Neural progenitor cell (in vitro differentiated cells): Measurements from ENCODE around the gene TRIM36. TPM values are rescaled to one million over a fixed set of nuclear protein-coding genes. Genes with fewer than 3 reads are reported as not detected.
A peak's percentile ranks its signal among the peaks of the same experiment; 100 is the strongest.

ENCODE experiments used
- DNase-seq: peaks from one replicate; pipeline ENCODE4 v3.0.0-alpha.2; 2016; ENCODE audit warnings: low spot score
- H2AFZ ChIP-seq: fragments of 200-600 bp; sonication (generic); replicated peaks from 2 replicates; pipeline ENCODE4 v1.6.1; 2016; ENCODE audit warnings: antibody characterized with exemption
- H3F3A ChIP-seq: fragments of 200-600 bp; sonication (generic); 2 replicates; pipeline ENCODE4 v1.6.1; 2016; ENCODE audit warnings: antibody characterized with exemption, low read depth
- H3K27ac ChIP-seq: fragments of 200-600 bp; sonication (generic); 2 replicates; pipeline ENCODE4 v1.5.1; 2016; ENCODE audit warnings: mild to moderate bottlenecking
- H3K27me3 ChIP-seq: fragments of 200-600 bp; sonication (generic); 2 replicates; pipeline ENCODE4 v1.6.1; 2016; ENCODE audit warnings: mild to moderate bottlenecking, moderate library complexity
- H3K36me3 ChIP-seq: fragments of 200-600 bp; sonication (generic); 2 replicates; pipeline ENCODE4 v1.5.1; 2016
- H3K4me1 ChIP-seq: fragments of 200-600 bp; sonication (generic); 2 replicates; pipeline ENCODE4 v1.6.1; 2016; ENCODE audit warnings: mixed run types
- H3K4me2 ChIP-seq: fragments of 200-600 bp; sonication (generic); 2 replicates; pipeline ENCODE4 v1.6.1; 2016
- H3K4me3 ChIP-seq: fragments of 200-600 bp; sonication (generic); 2 replicates; pipeline ENCODE4 v1.5.1; 2016
- H3K79me2 ChIP-seq: fragments of 200-600 bp; sonication (generic); 2 replicates; pipeline ENCODE4 v1.6.1; 2016; ENCODE audit warnings: low read depth
- H3K9ac ChIP-seq: fragments of 200-600 bp; sonication (generic); 2 replicates; pipeline ENCODE4 v1.6.1; 2016
- H3K9me3 ChIP-seq: fragments of 200-600 bp; sonication (generic); 2 replicates; pipeline ENCODE4 v1.5.1; 2016; ENCODE audit warnings: low read depth
- H4K20me1 ChIP-seq: fragments of 200-600 bp; sonication (generic); 2 replicates; pipeline ENCODE4 v1.6.1; 2016; ENCODE audit warnings: low read depth
- H3K27ac Mint-ChIP-seq: 3 replicates; pipeline ENCODE4 v1.8.0; 2021; ENCODE audit warnings: mixed read lengths
- H3K27me3 Mint-ChIP-seq: 2 replicates; pipeline ENCODE4 v1.8.0; 2022; ENCODE audit warnings: low read depth, mild to moderate bottlenecking, inconsistent platforms, moderate library complexity, mixed read lengths; ENCODE audit not compliant: insufficient read depth
- H3K36me3 Mint-ChIP-seq: 3 replicates; pipeline ENCODE4 v1.8.0; 2021; ENCODE audit warnings: mixed read lengths
- H3K4me1 Mint-ChIP-seq: 3 replicates; pipeline ENCODE4 v1.8.0; 2021; ENCODE audit warnings: mixed read lengths
- H3K4me3 Mint-ChIP-seq: 3 replicates; pipeline ENCODE4 v1.8.0; 2021; ENCODE audit warnings: mild to moderate bottlenecking, moderate library complexity, mixed read lengths
- H3K9me3 Mint-ChIP-seq: 3 replicates; pipeline ENCODE4 v1.8.0; 2020; ENCODE audit warnings: mixed read lengths
- EZH2 ChIP-seq: fragments of 200-600 bp; sonication (generic); IDR thresholded peaks from 2 replicates; pipeline ENCODE4 v1.6.1; 2017; ENCODE audit warnings: antibody characterized with exemption, mild to moderate bottlenecking, moderate library complexity
- EZH2phosphoT487 ChIP-seq: fragments of 200-600 bp; sonication (generic); IDR thresholded peaks from 2 replicates; pipeline ENCODE4 v1.6.1; 2017; ENCODE audit warnings: antibody characterized with exemption
- total RNA-seq: library from RNA; depleted of rRNA; stranded (reverse); fragments of >200 nt; gene quantifications from 2 replicates; pipeline ENCODE4 v1.2.3, GENCODE V29; 2015; ENCODE audit warnings: low replicate concordance
- TF ChIP-seq, protein P1 (sequence below): fragments of 200-600 bp; sonication (generic); IDR thresholded peaks from 2 replicates; pipeline ENCODE4 v1.5.1; 2017; ENCODE audit warnings: antibody characterized with exemption, mild to moderate bottlenecking

Gene TRIM36
- total RNA-seq, 1 donor from 2014 or later: 42.6 TPM

GRCh38 chr5:115116001-115116400, 53.7 kb downstream of the TRIM36 start:
- Mint-ChIP-seq H3K9me3 (peaks cover 10% of the 10 kb centered on the region), H3K4me3 (no peak overlapping the region), H3K4me1 (no peaks in the 10 kb centered on the region), H3K27ac (no peak overlapping the region), H3K36me3 (no peaks in the 10 kb centered on the region), H3K27me3 (peaks cover 3% of the 10 kb centered on the region)
- Histone ChIP-seq H3K4me2 (no peak overlapping the region), H3K27ac (no peak overlapping the region), H3K9me3 (no peaks in the 10 kb centered on the region), H3K4me3 (no peak overlapping the region), H3K79me2 (no peaks in the 10 kb centered on the region), H2AFZ (no peak overlapping the region), H3K4me1 (no peaks in the 10 kb centered on the region), H4K20me1 (no peaks in the 10 kb centered on the region), H3F3A (no peaks in the 10 kb centered on the region), H3K27me3 (no peaks in the 10 kb centered on the region), H3K9ac (no peak overlapping the region), H3K36me3 (no peaks in the 10 kb centered on the region)
- no peak for DNase-seq
- TF ChIP-seq, protein P1, sequence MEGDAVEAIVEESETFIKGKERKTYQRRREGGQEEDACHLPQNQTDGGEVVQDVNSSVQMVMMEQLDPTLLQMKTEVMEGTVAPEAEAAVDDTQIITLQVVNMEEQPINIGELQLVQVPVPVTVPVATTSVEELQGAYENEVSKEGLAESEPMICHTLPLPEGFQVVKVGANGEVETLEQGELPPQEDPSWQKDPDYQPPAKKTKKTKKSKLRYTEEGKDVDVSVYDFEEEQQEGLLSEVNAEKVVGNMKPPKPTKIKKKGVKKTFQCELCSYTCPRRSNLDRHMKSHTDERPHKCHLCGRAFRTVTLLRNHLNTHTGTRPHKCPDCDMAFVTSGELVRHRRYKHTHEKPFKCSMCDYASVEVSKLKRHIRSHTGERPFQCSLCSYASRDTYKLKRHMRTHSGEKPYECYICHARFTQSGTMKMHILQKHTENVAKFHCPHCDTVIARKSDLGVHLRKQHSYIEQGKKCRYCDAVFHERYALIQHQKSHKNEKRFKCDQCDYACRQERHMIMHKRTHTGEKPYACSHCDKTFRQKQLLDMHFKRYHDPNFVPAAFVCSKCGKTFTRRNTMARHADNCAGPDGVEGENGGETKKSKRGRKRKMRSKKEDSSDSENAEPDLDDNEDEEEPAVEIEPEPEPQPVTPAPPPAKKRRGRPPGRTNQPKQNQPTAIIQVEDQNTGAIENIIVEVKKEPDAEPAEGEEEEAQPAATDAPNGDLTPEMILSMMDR: no peak
- TF ChIP-seq EZH2phosphoT487: no peak
- TF ChIP-seq EZH2: no peak

GRCh38 chr5:115109840-115110239, 59.9 kb downstream of the TRIM36 start:
- H3K4me3 ChIP-seq: no peak overlapping the region
- Mint-ChIP-seq H3K36me3 (no peaks in the 10 kb centered on the region), H3K4me3 (no peak overlapping the region), H3K27me3 (peaks cover 3% of the 10 kb centered on the region), H3K27ac (no peak overlapping the region), H3K4me1 (no peaks in the 10 kb centered on the region), H3K9me3 (no peaks in the 10 kb centered on the region)
- H3K27ac ChIP-seq: no peak overlapping the region
- H3K79me2 ChIP-seq: no peaks in the 10 kb centered on the region
- H3K36me3 ChIP-seq: no peaks in the 10 kb centered on the region
- no peak for TF ChIP-seq EZH2
- TF ChIP-seq, protein P1: no peak
- no peak for DNase-seq
- H3K4me1 ChIP-seq: no peaks in the 10 kb centered on the region
- H3K4me2 ChIP-seq: no peak overlapping the region
- H3F3A ChIP-seq: no peaks in the 10 kb centered on the region
- H3K9me3 ChIP-seq: no peaks in the 10 kb centered on the region
- no peaks in the 10 kb centered on the region for H4K20me1 ChIP-seq
- no peaks in the 10 kb centered on the region for H3K27me3 ChIP-seq
- no peak overlapping the region for H3K9ac ChIP-seq
- H2AFZ ChIP-seq: peak overlapping the region; percentile 26

DNA sequence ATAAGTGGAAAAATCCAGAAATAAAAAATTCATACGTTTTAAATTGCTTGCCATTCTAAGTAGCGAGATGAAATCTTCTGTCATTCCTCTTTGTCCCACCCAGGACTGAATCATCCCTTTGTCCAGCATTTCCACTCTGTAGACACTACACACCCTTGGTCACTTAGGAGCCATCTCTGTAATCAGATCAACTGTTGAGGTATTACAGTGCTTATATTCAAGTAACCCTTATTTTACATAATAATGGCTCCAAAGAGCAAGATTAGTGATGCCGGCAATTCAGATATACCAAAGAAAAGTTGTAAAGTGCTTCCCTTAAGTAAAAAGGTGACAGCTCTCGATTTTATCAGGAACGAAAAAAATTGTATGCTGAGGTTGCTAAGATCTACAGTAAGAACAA, 60.4 kb downstream of the TRIM36 start:
- Histone ChIP-seq H3K4me2 (no peak overlapping the region), H4K20me1 (no peaks in the 10 kb centered on the region), H3F3A (no peaks in the 10 kb centered on the region), H3K9ac (no peak overlapping the region), H3K27me3 (no peaks in the 10 kb centered on the region), H3K36me3 (no peaks in the 10 kb centered on the region), H2AFZ (peak overlapping the region; percentile 26), H3K4me1 (no peaks in the 10 kb centered on the region), H3K79me2 (no peaks in the 10 kb centered on the region), H3K4me3 (no peak overlapping the region), H3K9me3 (no peaks in the 10 kb centered on the region), H3K27ac (no peak overlapping the region)
- no peaks in the 10 kb centered on the region for H3K4me1 Mint-ChIP-seq
- H3K36me3 Mint-ChIP-seq: no peaks in the 10 kb centered on the region
- no peak overlapping the region for H3K4me3 Mint-ChIP-seq
- no peak for TF ChIP-seq EZH2
- TF ChIP-seq, protein P1: no peak
- TF ChIP-seq EZH2phosphoT487: no peak
- peaks cover 3% of the 10 kb centered on the region for H3K27me3 Mint-ChIP-seq
- no peaks in the 10 kb centered on the region for H3K9me3 Mint-ChIP-seq
- no peak overlapping the region for H3K27ac Mint-ChIP-seq
- no peak for DNase-seq
